ENCODE measurements around the gene CDK5RAP2.
A peak's percentile ranks its signal among the peaks of the same experiment; 100 is the strongest.
"Not testable (repeated sequence)": the region's sequence is repeated elsewhere in the genome, so short reads cannot be mapped to it uniquely, and the experiment has no call there.

CDK5RAP2 gene

DNA sequence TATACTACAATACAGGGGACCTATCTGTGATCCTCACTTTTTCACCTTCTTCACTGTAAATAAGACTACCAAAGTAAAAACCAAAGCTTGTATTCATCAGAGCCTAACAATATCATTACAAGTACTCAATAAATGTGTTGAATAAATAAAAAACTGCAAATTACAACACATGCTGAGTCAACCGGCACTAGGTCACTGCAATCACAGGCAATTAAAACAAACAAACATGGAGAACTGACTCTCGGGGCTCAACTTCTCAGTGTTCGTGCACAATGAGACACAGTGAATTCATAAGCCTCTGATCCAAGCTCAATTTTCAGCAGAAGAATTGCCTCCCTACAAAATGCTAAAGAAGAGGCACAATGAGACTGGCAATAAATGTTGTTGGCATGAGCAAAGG is 69.2 kb downstream of the CDK5RAP2 start:
- DNase-seq: no peak

DNA sequence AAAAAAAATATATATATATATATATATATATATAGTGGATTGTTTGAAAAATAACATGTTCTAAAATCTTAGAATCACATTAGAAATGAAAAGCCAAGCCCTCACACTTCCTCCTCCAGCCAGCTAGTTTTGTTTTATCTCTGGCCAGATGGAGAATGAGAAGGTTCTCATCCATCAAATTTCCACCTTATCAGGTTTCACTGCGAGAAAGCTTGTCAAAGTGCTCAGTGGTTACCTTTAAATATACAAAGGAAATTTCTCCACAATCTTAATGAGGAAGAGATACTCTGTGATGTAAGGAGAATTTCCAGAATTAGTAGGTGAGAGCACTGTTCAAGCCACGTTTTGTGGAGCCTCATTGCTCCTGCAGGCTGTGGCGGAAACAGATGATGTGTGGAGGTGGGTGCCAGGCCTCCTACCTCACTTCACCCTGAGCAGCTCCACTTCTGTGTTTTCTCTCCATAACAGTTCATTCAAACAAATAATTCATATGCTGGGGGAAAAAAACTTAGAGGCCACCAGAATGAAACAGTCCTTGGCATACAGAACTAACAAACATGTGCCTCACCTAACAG is 71.9 kb downstream of the CDK5RAP2 start:
- DNase-seq: no peak

DNA sequence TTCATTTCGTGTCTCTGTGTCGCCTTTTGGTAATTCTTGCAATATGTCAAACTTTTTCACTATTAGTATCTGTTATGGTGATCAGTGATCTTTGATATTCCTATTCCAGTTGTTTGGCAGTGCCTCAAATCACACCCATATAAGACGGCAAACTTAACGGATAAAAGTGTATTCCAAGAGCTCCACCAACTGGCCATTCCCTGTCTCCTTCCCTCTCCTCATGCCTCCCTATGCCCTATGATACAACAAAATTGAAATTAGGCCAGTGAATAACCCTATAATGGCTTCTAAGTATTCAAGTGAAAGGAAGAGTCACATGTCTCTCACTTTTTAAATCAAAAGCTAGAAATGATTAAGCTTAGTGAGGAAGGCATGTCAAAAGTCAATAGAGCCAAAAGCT is 74.8 kb downstream of the CDK5RAP2 start:
- DNase-seq: no peak

DNA sequence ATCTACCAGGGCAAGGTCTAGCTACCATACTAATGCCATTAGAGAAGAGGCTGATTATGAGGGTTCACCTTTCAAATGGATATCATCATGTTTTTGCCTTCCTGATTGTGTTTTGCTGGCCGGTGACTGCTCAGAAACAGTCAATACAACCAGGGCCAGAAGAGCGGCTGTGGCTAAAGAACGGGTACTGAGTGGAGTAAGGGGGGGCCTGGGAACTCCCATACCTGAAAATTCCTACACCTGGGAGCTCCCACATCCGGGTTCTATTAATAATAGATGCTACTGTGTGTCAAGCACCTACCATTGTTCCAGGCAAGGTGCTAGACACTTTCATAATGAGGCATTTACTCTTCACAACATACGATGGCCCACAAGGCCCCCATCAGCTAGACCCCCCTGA is 79.2 kb downstream of the CDK5RAP2 start:
- no peak for DNase-seq

DNA sequence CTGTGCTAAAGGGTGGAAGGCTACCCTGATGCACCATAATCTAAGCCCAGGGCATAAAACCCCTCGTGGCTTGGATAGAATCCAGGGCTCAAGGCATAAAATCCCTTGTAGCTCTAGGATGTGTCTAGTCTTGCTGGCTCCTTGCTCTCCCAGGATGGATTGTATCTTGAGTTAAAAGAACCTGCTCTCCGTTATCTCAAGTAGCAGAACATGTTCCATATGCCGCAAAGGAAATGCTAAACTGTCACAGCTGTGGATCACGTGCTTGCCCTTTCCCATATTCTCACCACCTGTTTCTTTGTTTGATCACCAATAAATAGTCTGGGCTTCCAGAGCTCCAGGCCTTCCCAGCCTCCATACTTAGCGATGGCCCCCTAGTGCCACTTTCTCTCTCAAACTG is 82.1 kb downstream of the CDK5RAP2 start:
- DNase-seq: not testable (repeated sequence)

DNA sequence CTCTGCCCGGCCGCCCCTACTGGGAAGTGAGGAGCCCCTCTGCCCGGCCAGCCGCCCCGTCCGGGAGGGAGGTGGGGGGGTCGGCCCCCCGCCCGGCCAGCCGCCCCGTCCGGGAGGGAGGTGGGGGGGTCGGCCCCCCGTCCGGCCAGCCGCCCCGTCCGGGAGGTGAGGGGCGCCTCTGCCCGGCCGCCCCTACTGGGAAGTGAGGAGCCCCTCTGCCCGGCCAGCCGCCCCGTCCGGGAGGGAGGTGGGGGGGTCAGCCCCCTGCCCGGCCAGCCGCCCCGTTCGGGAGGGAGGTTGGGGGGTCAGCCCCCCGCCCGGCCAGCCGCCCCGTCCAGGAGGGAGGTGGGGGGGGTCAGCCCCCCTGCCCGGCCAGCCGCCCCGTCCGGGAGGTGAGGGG is 83.5 kb downstream of the CDK5RAP2 start:
- DNase-seq: not testable (repeated sequence)

DNA sequence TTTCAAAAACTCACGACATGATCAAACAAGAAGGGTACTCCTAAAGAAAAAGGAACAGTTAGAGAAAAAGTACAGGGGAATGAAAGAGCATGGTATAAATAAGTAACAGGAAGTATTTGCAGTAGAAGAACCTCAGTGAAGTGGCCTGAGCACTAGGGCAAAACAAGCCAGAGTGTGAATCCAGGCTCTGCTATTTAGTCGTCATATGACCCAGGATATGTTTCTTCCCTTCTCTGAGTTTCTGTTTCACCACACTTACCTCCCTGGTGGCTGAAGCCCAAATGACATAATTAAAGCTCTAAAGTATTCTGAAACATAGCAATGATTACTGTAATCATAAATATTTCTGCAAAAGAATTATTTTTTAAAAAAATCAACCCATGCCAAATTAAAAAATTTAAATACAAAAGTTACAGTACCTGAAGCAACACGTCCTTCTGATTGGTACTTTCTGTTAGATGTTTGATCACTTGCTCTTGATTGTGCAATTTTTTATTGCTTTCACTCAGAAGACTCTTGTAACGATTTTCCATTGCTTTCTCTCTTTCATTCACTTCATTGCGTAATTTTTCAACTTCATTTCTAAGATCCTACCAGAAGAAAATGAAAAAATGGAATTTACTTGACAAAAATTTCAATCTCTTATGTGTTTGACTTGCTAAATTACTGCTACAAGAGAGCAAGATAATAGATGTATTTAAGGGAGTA is 88.9 kb downstream of the CDK5RAP2 start:
- no peak for DNase-seq

DNA sequence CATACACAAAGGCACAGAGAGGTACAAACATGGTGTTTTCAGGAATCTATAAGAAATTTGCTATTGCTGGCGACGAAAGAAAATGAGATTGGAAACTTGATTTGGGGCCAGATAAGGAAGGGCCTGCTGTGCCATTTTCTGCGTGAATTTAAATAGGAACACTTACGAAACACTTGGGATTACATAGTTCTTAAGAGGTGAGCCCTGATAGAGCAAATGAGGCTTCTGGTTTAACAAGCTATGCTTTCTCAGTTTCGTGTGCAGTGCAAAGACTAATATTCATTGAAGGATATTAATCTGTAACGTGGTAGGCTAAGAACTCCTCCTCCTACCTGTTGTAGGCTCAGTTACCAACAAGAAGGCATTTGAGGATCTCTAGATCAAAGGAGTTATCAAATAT is 93.1 kb downstream of the CDK5RAP2 start:
- no peak for DNase-seq

DNA sequence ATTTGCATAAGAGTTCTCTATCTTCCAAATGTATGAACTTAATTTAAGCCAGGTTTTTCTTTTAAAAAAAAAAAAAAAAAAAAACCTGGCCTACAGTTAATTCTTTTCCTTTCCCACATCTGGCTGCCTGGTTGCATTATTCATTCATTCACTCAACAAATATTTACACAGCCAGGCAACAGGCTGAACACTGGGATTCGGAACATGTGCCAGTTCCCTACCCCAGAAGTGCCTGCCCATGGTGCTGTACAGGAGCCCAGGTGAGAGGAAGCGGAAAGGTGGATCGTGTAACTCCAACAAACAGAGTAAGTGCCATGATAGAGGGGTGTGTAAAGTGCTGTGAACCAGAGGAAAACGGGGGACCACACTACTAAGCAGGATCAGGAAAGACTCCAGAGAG is 93.6 kb downstream of the CDK5RAP2 start:
- no peak for DNase-seq

DNA sequence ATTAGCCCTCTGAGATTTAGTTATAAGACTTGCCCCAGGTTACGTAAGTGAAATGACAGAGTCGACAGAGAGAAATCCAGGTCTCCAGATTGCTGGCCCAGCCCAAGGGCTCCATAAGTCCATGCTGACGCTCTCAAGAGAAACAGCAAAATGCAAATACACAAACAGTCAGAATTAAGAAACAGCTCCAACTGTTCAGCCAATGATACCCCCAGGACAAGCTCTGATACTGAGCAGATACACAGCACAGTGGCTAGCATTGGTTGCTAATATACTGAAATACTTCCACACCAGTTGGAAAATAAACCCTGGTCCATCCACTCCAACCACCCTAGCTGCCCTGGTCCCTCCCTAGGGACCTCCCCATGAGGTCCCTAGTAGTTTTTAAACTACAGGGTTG is 94.2 kb downstream of the CDK5RAP2 start:
- DNase-seq: no peak

DNA sequence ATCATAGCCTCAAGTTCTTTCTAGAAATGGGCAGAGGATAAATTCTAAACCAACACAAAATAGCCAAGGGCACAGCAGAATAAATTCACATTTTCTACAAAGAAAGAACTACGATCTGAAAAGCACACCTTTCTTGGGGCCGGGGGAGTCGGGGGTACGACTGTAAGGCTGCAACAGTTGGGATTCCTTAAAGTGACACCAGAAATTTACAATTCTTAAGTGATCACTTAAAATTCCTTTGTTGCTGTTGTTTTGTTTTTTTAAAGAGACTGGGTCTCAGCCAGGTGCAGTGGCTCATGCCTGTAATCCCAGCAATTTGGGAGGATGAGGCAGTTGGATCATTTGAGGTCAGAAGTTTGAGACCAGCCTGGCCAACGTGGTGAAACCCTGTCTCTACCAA is 95.8 kb downstream of the CDK5RAP2 start:
- DNase-seq: no peak

DNA sequence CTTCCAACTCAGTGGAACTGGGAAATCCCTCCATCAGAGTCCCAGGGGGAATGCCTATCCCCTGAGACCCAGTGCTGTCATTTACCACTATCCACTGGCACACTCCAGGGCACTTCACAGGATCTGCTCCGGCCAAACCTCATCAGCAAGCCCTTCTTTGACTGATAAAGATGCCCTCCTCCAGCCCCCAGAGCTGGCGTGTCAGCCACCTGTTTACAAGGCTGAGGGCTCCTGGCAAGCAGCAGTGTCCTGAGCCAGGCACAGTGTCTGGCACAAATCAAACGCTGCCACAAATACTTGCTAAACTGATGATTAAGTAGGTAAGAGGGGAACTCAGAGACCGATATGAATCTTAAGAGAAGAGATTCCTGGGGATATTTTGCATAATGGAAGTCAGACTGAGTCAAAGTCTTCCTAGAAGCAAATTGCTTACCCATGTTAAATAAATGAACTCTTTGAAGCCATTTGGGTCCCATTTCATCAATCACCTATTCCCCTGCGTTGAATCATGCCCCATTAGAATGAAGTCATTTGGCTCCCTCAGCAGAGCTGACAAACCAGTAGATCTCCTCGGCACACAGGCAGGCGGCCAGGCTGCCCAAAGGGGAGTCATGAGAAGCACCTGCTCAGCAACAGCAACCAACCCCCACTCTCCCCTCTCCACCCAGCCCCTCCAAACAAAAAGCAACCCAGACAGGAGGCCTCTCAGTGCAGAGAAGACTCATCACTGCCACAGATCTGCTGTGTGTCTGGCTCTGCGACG is 97.4 kb downstream of the CDK5RAP2 start:
- no peak for DNase-seq

DNA sequence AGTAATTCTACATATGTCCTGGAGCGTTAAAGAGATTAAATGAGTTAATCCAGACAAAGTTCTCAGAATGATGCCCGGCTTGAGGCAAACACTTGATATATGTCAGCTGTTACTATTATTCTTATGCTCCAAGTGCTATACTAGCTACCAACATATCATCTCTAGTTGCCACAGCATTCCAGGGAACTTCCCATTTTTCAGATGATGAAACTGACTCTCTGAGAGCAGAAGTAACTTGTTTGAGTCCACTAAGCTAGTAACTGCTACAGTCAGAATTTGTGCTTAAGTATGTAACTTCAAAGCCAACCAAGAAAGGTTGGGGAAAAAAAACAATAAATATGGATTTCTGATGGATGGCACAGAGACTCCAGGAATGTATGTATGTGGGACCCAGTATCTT is 98.1 kb downstream of the CDK5RAP2 start:
- DNase-seq: no peak

DNA sequence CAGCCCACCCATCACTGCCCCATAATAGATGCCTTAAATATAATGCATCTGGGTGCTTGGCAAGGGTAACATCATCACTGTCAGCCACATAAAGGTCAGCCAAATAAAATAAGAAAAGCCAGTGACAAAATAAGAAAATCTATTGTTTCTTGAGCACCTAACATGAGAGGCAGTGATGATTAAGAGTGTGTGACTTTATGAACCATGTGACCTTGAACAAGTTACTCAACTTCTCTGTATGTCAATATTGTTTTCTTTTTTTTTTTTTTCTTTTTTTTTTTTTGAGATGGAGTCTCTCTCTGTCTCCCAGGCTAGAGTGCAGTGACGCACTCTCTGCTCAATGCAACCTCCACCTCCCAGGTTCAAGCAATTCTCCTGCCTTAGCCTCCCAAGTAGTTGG is 98.7 kb downstream of the CDK5RAP2 start:
- DNase-seq: no peak

DNA sequence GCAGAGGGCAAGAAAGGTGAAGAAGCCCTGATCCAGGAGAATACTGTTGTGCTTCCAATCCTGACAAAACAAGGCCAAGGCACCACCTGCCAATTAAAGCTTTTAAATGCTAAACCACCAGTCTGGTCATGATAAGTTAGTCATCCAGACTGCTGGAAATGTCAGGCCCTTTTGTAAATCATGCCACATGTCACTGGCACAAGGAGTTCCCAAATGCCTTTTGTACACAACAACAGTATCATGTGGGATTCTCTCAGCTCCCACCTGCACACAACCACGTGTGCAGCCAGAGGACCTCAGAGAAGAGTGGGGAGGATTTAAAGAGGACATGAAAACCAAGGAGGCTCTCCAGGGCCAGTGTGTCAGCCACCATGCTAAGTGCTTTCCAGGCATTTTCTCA is 99.3 kb downstream of the CDK5RAP2 start:
- DNase-seq: no peak

DNA sequence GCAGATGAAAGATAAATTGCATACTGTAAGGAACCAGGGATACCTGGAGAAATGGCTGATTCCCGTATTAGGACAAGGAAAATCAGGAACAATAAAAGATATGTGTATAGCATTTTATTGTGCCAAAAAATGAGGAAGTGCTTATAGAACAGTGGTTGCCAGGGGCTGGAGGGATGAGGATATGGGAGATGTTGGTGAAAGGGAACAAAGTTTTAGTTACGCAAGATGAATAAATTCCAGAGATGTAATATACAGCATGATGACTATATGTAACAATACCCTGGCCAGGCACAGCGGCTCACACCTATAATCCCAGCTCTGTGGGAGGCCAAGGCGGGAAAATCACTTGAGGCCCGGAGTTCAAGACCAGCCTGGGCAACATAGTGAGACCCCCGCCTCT is 101.8 kb downstream of the CDK5RAP2 start:
- DNase-seq: no peak

DNA sequence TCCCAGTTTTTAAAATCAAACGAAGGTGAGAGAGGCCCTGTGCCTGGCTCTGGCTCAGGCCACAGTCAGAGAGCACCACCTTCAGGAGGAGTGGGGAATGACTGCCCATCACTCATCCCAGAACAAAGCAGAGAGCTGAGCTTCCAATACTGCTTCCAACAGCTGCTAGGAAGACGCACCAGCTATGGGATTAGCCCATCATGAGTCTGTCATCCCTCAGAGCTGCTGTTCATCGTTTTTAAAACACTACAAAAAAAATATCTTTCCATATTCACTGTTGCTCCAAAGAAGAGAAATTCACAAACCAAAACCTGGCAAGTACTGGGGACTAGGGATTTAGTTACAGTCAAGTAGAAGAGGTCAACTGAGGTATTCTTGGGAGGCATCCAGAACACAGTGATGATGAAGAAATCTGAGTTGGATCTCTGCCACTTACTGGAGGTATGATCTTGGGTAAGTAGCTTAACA is 102.4 kb downstream of the CDK5RAP2 start:
- DNase-seq: peak; percentile 70

DNA sequence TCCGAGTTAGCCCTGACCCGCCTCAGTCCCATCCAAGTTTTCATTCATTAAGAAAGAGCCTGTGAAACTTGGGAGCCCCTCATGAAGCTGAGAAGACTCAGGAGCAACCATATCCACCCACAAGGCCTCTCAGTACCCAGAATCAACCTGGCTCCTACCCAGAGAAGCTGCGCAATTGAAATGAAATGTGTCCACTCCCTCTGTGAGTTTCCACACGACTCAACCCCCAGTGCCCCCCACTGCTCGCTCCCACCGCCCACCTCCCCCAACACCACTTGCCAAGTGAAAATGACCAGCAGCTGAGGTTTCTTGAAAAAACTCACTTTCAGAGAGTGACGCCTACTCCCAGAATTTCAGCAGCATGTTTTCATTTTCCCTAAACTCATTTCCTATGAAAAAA is 104.6 kb downstream of the CDK5RAP2 start:
- DNase-seq: peak; percentile 28

DNA sequence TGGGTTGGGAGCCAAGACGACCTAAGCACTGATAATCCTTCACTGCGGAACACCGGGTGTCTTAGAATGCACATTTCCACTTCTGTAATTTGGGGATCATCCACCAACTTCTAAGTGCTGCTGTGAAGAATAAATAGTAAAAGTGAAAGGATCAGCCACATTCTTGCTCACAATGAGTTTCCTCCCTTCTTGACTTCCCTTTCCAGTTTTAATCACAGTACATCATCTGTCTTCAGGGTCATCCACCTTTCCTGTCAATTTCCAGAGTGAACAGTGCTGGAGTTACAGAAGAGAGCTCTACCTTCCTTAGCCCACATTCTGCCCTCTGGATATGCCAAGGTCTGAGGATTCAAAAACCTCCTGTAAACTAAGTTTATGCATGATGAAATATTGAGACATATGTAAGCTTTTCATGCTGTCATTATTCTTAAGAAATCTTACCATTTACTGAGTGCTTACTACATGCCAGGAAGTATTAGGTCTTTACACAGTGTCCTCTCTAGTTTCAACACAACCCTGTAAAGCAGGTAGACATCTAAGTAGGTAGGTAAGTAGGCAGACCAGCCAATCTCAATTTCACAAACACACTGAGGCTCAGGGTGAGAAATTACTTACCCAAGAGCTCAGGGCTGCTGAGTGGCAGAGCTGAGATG is 105.2 kb downstream of the CDK5RAP2 start:
- no peak for DNase-seq

DNA sequence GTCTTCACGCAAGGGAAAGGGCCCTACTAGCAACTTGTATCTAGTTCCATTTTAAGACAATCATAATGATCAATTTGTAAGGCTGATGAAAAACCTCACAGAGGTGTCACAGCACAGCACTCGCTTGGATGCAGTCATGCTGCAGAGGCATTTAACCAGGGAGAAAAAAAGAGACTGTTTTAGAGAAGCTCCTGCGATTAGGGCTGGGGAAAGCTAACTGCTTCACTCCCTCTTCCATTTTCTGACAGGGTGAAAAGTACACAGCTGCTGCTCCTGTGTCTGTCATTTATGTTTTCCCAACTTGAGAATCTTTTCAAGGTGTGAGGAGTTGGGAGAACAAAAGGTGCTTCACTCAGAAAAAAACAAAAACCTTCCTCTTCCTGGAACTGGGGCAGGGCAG is 106.4 kb downstream of the CDK5RAP2 start:
- DNase-seq: no peak

DNA sequence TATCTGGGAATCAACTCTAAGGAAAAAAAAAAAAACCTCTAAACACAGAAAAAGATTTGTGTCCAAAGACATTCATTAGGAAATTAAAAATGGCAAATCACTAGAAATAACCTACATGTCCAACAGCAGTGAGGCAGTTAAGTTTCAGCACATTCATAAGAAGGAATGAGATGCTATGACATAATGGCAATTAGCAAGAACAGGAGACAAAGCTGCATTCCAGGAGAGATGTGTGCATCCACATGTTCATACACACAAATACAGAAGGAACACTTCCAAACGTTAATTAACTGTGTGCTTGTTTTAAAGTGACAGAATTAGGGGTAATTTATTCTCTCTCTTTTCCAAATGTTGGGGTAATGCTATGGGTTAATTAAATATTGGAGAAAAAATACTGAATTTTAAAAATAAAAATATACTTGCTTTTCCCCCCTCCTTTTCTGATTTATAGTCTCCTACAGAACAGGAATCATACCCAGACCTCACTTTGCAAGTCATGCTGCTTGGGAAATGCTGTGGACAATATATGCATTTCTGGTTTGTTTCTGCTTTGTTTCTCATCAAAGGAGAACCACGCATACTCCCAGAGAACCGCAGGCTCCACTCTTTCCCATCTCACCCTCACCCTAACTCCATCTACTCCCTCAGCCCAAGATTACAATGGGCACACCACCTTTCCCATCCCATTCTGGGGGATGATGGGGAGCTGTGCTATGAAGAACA is 114.1 kb downstream of the CDK5RAP2 start:
- no peak for DNase-seq

DNA sequence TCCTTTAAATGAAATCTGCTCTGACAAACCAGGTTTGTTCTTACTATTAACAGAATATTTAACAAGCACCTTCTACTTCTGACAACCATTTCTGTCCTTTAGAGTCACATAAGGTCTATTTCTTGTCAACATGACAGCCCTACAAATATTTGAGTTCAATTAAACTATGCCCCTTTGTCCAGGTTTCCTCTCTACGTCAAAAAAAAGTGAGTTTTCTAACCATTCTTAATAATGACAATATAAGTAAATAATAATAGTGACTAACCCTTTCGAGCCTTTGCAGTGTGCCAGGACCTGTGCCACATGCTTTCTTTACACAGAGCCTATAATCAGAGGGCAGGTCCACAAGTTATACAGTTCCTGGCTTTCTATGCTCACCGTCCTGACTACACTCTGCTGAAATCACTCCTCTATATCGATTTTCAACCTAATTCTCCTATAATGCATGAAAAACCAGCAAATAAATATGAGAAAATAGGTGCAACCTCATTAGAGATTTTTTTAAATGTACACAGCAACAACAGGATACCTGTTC is 115.0 kb downstream of the CDK5RAP2 start:
- DNase-seq: no peak

Data from femur (tissue), 1 donor.